Measurements from ENCODE around the gene RRP1B. TPM values are rescaled to one million over a fixed set of nuclear protein-coding genes. Genes with fewer than 3 reads are reported as not detected.

The RRP1B gene
- total and polyA plus RNA-seq, 9 of the 15 experiments (the other 6 are each of a cell fraction or from before 2014, with no cell fraction given): 6.8 to 66.6 (median 41.9) TPM

DNA sequence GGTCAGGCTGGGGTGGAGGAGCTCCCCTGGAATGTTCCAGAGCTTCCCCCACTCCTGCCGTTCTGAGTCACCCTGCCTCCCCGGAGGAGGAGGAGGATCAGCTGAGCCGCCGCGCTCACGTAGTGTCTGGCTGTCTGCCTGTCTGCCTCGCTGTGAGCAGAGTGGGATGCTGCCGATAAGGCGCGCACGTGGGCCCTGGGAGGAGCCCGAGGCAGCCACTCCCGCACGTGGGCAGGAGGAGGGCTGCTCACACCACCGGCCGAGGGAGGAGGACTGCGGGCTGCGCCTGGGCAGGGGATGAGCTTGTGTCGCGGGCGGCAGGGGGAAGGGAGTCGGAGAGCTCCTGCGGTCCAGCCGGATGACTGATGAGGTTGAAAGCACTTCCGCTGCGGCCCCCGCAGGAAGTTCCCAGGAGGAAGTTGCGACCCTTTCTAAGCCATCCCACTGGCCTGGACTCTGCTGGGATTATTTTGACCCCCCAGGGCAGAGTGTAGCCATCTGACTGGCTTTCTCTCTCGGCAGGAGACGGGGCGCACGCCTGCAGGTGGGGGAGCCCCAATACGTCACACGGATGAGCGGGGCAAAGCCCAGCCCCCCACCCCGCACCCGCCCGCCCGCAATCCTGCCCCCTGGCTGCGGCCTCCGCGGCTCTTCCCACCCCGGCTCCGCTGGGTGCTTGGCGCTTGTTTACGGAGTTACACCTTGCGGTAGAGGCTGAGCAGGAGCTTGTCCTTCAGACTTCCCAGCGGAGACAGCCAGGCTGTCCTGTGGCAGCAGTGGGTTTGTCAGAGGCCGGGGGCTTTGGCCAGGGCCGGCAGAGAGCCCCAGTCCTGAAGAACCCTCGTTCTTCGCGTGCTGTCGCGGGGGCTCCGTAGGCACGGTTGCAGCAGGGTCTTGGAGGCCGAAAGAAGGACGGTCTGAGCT is 69.4 kb downstream of the RRP1B start (continued):
- TF ChIP-seq, protein P1, sequence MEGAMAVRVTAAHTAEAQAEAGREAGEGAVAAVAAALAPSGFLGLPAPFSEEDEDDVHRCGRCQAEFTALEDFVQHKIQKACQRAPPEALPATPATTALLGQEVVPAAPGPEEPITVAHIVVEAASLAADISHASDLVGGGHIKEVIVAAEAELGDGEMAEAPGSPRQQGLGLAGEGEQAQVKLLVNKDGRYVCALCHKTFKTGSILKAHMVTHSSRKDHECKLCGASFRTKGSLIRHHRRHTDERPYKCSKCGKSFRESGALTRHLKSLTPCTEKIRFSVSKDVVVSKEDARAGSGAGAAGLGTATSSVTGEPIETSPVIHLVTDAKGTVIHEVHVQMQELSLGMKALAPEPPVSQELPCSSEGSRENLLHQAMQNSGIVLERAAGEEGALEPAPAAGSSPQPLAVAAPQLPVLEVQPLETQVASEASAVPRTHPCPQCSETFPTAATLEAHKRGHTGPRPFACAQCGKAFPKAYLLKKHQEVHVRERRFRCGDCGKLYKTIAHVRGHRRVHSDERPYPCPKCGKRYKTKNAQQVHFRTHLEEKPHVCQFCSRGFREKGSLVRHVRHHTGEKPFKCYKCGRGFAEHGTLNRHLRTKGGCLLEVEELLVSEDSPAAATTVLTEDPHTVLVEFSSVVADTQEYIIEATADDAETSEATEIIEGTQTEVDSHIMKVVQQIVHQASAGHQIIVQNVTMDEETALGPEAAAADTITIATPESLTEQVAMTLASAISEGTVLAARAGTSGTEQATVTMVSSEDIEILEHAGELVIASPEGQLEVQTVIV (CRISPR knock-in tag; IDR thresholded peaks at IDR 0.05; ENCODE audit: borderline replicate concordance): no peak
- TF ChIP-seq SMAD2 (IDR thresholded peaks at IDR 0.05; ENCODE audit: low read depth, low read length) (no peak), ATF3 (IDR thresholded peaks at IDR 0.05) (peak; percentile 97), ATF3 (CRISPR knock-in tag; conservative IDR thresholded peaks at IDR 0.05) (peak; percentile 92), STAG1 (CRISPR knock-in tag; IDR thresholded peaks at IDR 0.05; ENCODE audit: borderline replicate concordance) (no peak), KDM4B (IDR thresholded peaks at IDR 0.05; ENCODE audit: borderline replicate concordance in 2 of 2, low read depth in 1 of 2) (peak in 1 of 2 experiments; percentile 93; a peak in 2 of 4 replicates), ZFP30 (CRISPR knock-in tag; IDR thresholded peaks at IDR 0.05; ENCODE audit: borderline replicate concordance) (no peak), XRCC5 (IDR thresholded peaks at IDR 0.05; ENCODE audit: low read depth, low read length) (0 out of 2 replicates have a peak, but pooled peaks have one; percentile 88), TAF9B (IDR thresholded peaks at IDR 0.05; ENCODE audit: partially characterized antibody) (peak; percentile 100), HEY1 (CRISPR knock-in tag; IDR thresholded peaks at IDR 0.05; ENCODE audit: borderline replicate concordance) (no peak), ZNF263 (CRISPR knock-in tag; IDR thresholded peaks at IDR 0.05; ENCODE audit: borderline replicate concordance) (peak; percentile 100), MXI1 (IDR thresholded peaks at IDR 0.05; ENCODE audit: low read depth, low read length) (peak; percentile 95), SNRNP70 (optimal IDR thresholded peaks at IDR 0.05; ENCODE audit: low read depth, low read length) (no peak)
- TF ChIP-seq, protein P2, sequence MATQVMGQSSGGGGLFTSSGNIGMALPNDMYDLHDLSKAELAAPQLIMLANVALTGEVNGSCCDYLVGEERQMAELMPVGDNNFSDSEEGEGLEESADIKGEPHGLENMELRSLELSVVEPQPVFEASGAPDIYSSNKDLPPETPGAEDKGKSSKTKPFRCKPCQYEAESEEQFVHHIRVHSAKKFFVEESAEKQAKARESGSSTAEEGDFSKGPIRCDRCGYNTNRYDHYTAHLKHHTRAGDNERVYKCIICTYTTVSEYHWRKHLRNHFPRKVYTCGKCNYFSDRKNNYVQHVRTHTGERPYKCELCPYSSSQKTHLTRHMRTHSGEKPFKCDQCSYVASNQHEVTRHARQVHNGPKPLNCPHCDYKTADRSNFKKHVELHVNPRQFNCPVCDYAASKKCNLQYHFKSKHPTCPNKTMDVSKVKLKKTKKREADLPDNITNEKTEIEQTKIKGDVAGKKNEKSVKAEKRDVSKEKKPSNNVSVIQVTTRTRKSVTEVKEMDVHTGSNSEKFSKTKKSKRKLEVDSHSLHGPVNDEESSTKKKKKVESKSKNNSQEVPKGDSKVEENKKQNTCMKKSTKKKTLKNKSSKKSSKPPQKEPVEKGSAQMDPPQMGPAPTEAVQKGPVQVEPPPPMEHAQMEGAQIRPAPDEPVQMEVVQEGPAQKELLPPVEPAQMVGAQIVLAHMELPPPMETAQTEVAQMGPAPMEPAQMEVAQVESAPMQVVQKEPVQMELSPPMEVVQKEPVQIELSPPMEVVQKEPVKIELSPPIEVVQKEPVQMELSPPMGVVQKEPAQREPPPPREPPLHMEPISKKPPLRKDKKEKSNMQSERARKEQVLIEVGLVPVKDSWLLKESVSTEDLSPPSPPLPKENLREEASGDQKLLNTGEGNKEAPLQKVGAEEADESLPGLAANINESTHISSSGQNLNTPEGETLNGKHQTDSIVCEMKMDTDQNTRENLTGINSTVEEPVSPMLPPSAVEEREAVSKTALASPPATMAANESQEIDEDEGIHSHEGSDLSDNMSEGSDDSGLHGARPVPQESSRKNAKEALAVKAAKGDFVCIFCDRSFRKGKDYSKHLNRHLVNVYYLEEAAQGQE (IDR thresholded peaks at IDR 0.05; ENCODE audit: borderline replicate concordance): peak; percentile 85
- TF ChIP-seq, protein P2 (CRISPR knock-in tag; IDR thresholded peaks at IDR 0.05; ENCODE audit: low read depth): no peak

Data from K562 (cell line).